ENCODE measurements around the gene SPRR2F.

The SPRR2F gene

GRCh38 chr1:153072806-153073726 lies 40.2 kb downstream of the SPRR2F start:
- no peak for DNase-seq

DNA sequence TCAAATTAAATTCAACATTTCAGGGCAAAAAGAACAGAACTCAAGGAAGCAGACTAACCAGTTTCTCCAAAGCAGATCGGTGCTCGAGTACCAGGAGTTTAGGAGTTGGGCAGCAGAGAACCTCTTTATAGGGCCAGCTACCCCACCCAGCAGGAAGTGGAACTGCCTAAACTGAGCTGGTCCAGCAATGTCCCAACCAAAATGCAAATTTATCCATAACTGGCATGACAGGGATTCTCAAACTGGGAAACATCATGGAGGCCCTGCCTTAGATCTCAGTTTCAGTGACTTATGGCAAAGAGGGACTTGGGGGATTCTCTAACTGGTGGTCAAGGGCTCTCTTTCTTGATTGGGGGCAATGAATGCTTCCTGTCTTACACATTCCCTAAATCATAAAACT lies 41.8 kb downstream of the SPRR2F start, which contains the start of gene SPRR2B:
Gene SPRR2B (minus strand): TSS at position 101 of the 400 bp plus-strand sequence. CDS start 772 bp downstream, outside the sequence.
- no peak for DNase-seq

GRCh38 chr1:153070243-153070642 lies 43.1 kb downstream of the SPRR2F start:
- DNase-seq, result no peak

All from DMS79 (cell line).